HCT116 (cell line): ENCODE measurements around the gene IL10. TPM values are rescaled to one million over a fixed set of nuclear protein-coding genes. Genes with fewer than 3 reads are reported as not detected.

Source experiments
- ATAC-seq: fragments of 200-7000 bp; cut with Tn5 transposase; 2 replicates; pipeline ENCODE4 v1.9.1; 2020; ENCODE audit warnings: mild to moderate bottlenecking, moderate library complexity
- BruUV-seq: library from RNA; stranded (reverse); fragments of 400-500 nt; replicated peaks from 2 replicates; lab custom pipeline; 2021; lab: Mats Ljungman, UMichigan
- CTCF ChIA-PET: fragments of 300-600 bp; sonication (Branson Sonifier 250); formaldehyde crosslinking; loops from one replicate; lab custom pipeline; 2021; ENCODE audit warnings: antibody characterized with exemption; lab: Charles Lee
- POLR2A ChIA-PET: fragments of 300-600, 350-600 bp; sonication (Branson Sonifier 250); formaldehyde crosslinking; loops from one replicate; lab custom pipeline; 2021; ENCODE audit warnings: antibody characterized with exemption; lab: Charles Lee
- RAD21 ChIA-PET, 2 experiments: fragments of 300-600 bp; sonication (Branson Sonifier 250); formaldehyde crosslinking; loops; one replicate each; lab custom pipeline; 2023; ENCODE audit warnings: low total read pairs in 2 of 2; ENCODE audit not compliant: uncharacterized antibody in 2 of 2, unreplicated experiment in 2 of 2, low non-redundant PET in 1 of 2; lab: Charles Lee
- DNase-seq: peaks from one replicate; pipeline ENCODE4 v3.0.0-alpha.2; 2010; ENCODE audit warnings: low read depth, low spot score
- H2AFZ ChIP-seq: fragments of 200-600 bp; shearing (Covaris generic), sonication (generic); 2 replicates; pipeline ENCODE4 v1.6.1; 2017; ENCODE audit warnings: low read depth, mixed run types, mixed read lengths, antibody characterized with exemption, low read length; ENCODE audit not compliant: poor library complexity, severe bottlenecking
- H3K27ac ChIP-seq: 2 replicates; pipeline ENCODE4 v1.5.1; 2012; ENCODE audit warnings: low read depth, low read length
- H3K27me3 ChIP-seq: fragments of 200-600 bp; sonication (generic); 2 replicates; pipeline ENCODE4 v1.6.1; 2016; ENCODE audit warnings: mixed run types, low read length, mixed read lengths; ENCODE audit not compliant: insufficient read depth
- H3K36me3 ChIP-seq, 2 experiments: fragments of 200-500 bp in 1 of 2; fragments of 200-600 bp in 1 of 2; sonication (Bioruptor generic) in 1 of 2; sonication (generic) in 1 of 2; 2 replicates each; pipeline versions ENCODE4 v1.5.1 to v1.6.1; 2014 to 2016; ENCODE audit warnings: low read length in 2 of 2, inconsistent platforms in 1 of 2, mixed read lengths in 1 of 2, mixed run types in 1 of 2; ENCODE audit not compliant: insufficient read depth in 2 of 2, control insufficient read depth in 1 of 2
- H3K4me1 ChIP-seq, 2 experiments: fragments of 200-600 bp in 1 of 2; sonication (generic) in 1 of 2; 2 replicates each; pipeline versions ENCODE4 v1.5.1 to v1.6.1; 2012 to 2017; ENCODE audit warnings: low read length in 2 of 2, inconsistent platforms in 1 of 2, mild to moderate bottlenecking in 1 of 2, mixed read lengths in 1 of 2, mixed run types in 1 of 2, moderate library complexity in 1 of 2; ENCODE audit not compliant: insufficient read depth in 2 of 2, control insufficient read depth in 1 of 2
- H3K4me2 ChIP-seq: fragments of 200-600 bp; sonication (generic); 2 replicates; pipeline ENCODE4 v1.6.1; 2017; ENCODE audit warnings: mixed run types, low read length, mixed read lengths
- H3K4me3 ChIP-seq, 2 experiments: fragments of 200-600 bp in 1 of 2; sonication (generic) in 1 of 2; replicated peaks in 1 of 2; 2 replicates each; pipeline ENCODE4 v1.5.1; 2011 to 2016; ENCODE audit warnings: low read length in 2 of 2, control low read depth in 1 of 2, low read depth in 1 of 2, mild to moderate bottlenecking in 1 of 2, mixed read lengths in 1 of 2, mixed run types in 1 of 2
- H3K79me2 ChIP-seq: fragments of 200-600 bp; sonication (generic); 2 replicates; pipeline ENCODE4 v1.6.1; 2017; ENCODE audit warnings: mild to moderate bottlenecking, mixed run types, low read length, moderate library complexity, mixed read lengths; ENCODE audit not compliant: insufficient read depth
- H3K9ac ChIP-seq: fragments of 200-600 bp; sonication (generic); 2 replicates; pipeline ENCODE4 v1.6.1; 2016; ENCODE audit warnings: low read length, mixed read lengths
- H3K9me2 ChIP-seq: fragments of 200-600 bp; sonication (generic), shearing (Covaris generic); 2 replicates; pipeline ENCODE4 v1.6.1; 2017; ENCODE audit warnings: mixed run types, mild to moderate bottlenecking, moderate library complexity; ENCODE audit not compliant: insufficient read depth
- H3K9me3 ChIP-seq, 2 experiments: fragments of 200-500 bp in 1 of 2; fragments of 200-600 bp in 1 of 2; sonication (Bioruptor generic) in 1 of 2; sonication (generic) in 1 of 2; 2 replicates each; pipeline ENCODE4 v1.6.1; 2014 to 2017; ENCODE audit warnings: low read length in 2 of 2, mixed read lengths in 2 of 2, inconsistent platforms in 1 of 2, low read depth in 1 of 2, mild to moderate bottlenecking in 1 of 2, mixed run types in 1 of 2, moderate library complexity in 1 of 2; ENCODE audit not compliant: control insufficient read depth in 1 of 2, insufficient read depth in 1 of 2
- H4K20me1 ChIP-seq: fragments of 200-600 bp; sonication (generic), shearing (Covaris generic); 2 replicates; pipeline ENCODE4 v1.6.1; 2017; ENCODE audit warnings: mixed run types, mild to moderate bottlenecking, moderate library complexity; ENCODE audit not compliant: insufficient read depth
- EGR1 ChIP-seq: IDR thresholded peaks from 2 replicates; pipeline ENCODE4 v1.6.1; 2012; ENCODE audit warnings: low read depth
- ELF1 ChIP-seq: IDR thresholded peaks from 2 replicates; pipeline ENCODE4 v1.6.1; 2012; ENCODE audit warnings: low read depth, borderline replicate concordance
- JUND ChIP-seq: IDR thresholded peaks from 2 replicates; pipeline ENCODE4 v1.6.1; 2012
- RAD21 ChIP-seq: IDR thresholded peaks from 2 replicates; pipeline ENCODE4 v1.6.1; 2012; ENCODE audit warnings: low read depth, mild to moderate bottlenecking
- REST ChIP-seq: IDR thresholded peaks from 2 replicates; pipeline ENCODE4 v1.6.1; 2012; ENCODE audit warnings: low read depth
- SRF ChIP-seq: IDR thresholded peaks from 2 replicates; pipeline ENCODE4 v1.6.1; 2012; ENCODE audit warnings: low read depth
- ZFX ChIP-seq: fragments of 450-650 bp; IDR thresholded peaks from 2 replicates; pipeline ENCODE4 v1.6.1; 2017
- intact Hi-C: fragments of 100-400 bp; cut with micrococcal nuclease; formaldehyde crosslinking; loops from 2 replicates; pipeline ENCODE4 v1.10.0; 2022
- total RNA-seq: library from RNA; stranded (reverse); gene quantifications from one replicate; pipeline ENCODE4 v1.2.1, GENCODE V29; 2021; ENCODE audit not compliant: unreplicated experiment
- TF ChIP-seq, protein P1 (sequence below): IDR thresholded peaks from 2 replicates; pipeline ENCODE4 v1.6.1; 2011; ENCODE audit warnings: mild to moderate bottlenecking, low read length, moderate library complexity; ENCODE audit not compliant: insufficient replicate concordance; ENCODE audit errors: extremely low read depth

The IL10 gene
- total RNA-seq, 1 experiment from 2014 or later = not detected

GRCh38 chr1:206787891-206788290 lies 15.6 kb upstream of the IL10 start:
- Histone ChIP-seq H3K27ac (no peak overlapping the region), H3K4me3 (no peak overlapping the region), H3K4me2 (no peak overlapping the region), H3K27me3 (peaks cover 11% of the 10 kb centered on the region; the same call in 1 of the 2 replicates), H3K9me3 (no peaks in the 10 kb centered on the region), H3K36me3 (no peaks in the 10 kb centered on the region), H2AFZ (no peak overlapping the region), H3K79me2 (no peaks in the 10 kb centered on the region), H3K4me1 (no peaks in the 10 kb centered on the region)
- ChIA-PET RAD21 (no interaction called here), CTCF (no interaction called here)
- intact Hi-C loops = no loop called here
- no TSS peak for BruUV-seq
- TF ChIP-seq SRF (no peak), EGR1 (no peak), REST (no peak), ZFX (no peak), ELF1 (no peak), RAD21 (no peak), JUND (no peak)
- TF ChIP-seq, protein P1, sequence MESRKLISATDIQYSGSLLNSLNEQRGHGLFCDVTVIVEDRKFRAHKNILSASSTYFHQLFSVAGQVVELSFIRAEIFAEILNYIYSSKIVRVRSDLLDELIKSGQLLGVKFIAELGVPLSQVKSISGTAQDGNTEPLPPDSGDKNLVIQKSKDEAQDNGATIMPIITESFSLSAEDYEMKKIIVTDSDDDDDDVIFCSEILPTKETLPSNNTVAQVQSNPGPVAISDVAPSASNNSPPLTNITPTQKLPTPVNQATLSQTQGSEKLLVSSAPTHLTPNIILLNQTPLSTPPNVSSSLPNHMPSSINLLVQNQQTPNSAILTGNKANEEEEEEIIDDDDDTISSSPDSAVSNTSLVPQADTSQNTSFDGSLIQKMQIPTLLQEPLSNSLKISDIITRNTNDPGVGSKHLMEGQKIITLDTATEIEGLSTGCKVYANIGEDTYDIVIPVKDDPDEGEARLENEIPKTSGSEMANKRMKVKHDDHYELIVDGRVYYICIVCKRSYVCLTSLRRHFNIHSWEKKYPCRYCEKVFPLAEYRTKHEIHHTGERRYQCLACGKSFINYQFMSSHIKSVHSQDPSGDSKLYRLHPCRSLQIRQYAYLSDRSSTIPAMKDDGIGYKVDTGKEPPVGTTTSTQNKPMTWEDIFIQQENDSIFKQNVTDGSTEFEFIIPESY = no peak
- TF ChIP-seq, all 23 proteins: peak for 0
- no peak for ATAC-seq
- H3K9ac ChIP-seq = no peak overlapping the region
- H3K9me2 ChIP-seq = no peaks in the 10 kb centered on the region
- DNase-seq = no peak
- POLR2A ChIA-PET = no interaction called here
- H4K20me1 ChIP-seq = no peaks in the 10 kb centered on the region
